ENCODE measurements around the gene KIR2DL1. TPM values are rescaled to one million over a fixed set of nuclear protein-coding genes. Genes with fewer than 3 reads are reported as not detected.
"Not testable (repeated sequence)": the region's sequence is repeated elsewhere in the genome, so short reads cannot be mapped to it uniquely, and the experiment has no call there.

The KIR2DL1 gene
- total RNA-seq, 2 experiments from 2014 or later: not detected

DNA sequence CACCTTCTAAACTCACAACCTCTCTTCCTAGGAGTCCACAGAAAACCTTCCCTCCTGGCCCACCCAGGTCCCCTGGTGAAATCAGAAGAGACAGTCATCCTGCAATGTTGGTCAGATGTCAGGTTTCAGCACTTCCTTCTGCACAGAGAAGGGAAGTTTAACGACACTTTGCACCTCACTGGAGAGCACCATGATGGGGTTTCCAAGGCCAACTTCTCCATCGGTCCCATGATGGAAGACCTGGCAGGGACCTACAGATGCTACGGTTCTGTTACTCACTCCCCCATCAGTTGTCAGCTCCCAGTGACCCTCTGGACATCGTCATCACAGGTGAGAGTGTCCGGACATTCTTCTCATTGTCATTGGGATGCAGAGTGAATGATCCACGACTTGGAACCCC lies 11.0 kb upstream of the KIR2DL1 start:
- H3K4me1 ChIP-seq (ENCODE audit: insufficient read depth, low read length); H3K27ac Mint-ChIP-seq; H3K4me3 Mint-ChIP-seq; H3K27me3 ChIP-seq (ENCODE audit: control insufficient read depth in 1 of 2, insufficient read depth in 2 of 2, low read length in 2 of 2); CTCF ChIA-PET; H3K4me1 Mint-ChIP-seq (ENCODE audit: low read depth); H3K4me3 ChIP-seq (ENCODE audit: low read length); H3K9me3 ChIP-seq (ENCODE audit: control insufficient read depth in 1 of 2, insufficient read depth in 1 of 2, low read length in 2 of 2); H3K36me3 Mint-ChIP-seq (ENCODE audit: low read depth); H3K27me3 Mint-ChIP-seq; H3K9me3 Mint-ChIP-seq; POLR2A ChIA-PET; ATAC-seq (ENCODE audit: poor library complexity); H3K27ac ChIP-seq (ENCODE audit: low read depth in 1 of 2, low read length in 2 of 2); H3K36me3 ChIP-seq (ENCODE audit: insufficient read depth, low read length): not testable (repeated sequence)
- DNase-seq: peak in 2 of 14 experiments; percentile 13 to 52
- intact Hi-C loops (cut with DNase I, micrococcal nuclease): loop anchor here in 1 of 2 experiments (5.0 kb wide), 1 partner anchor 89 kb away; no protein-coding TSS in a partner anchor

DNA sequence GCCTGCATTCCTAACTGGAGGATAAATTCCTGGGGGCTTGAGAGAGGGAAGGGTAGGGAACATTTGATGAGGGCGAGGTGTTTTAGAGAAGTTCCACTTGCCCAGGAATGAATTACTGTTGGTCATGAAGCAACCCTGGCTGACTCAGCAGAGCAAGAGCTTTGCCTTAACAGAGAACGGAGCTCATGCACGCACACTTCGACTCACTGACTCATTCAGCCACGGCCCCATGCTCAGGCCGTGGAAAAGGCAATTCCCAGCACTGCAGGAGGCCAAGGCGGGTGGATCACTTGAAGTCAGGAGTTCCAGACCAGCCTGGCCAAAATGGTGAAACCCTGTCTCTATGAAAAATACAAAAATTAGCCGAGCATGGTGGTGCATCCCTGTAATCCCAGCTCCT lies 5.4 kb upstream of the KIR2DL1 start:
- H3K4me3 Mint-ChIP-seq; H3K4me1 Mint-ChIP-seq (ENCODE audit: low read depth); H3K4me1 ChIP-seq (ENCODE audit: insufficient read depth, low read length); H3K27me3 ChIP-seq (ENCODE audit: control insufficient read depth in 1 of 2, insufficient read depth in 2 of 2, low read length in 2 of 2); H3K36me3 Mint-ChIP-seq (ENCODE audit: low read depth); H3K27ac Mint-ChIP-seq; H3K36me3 ChIP-seq (ENCODE audit: insufficient read depth, low read length); H3K9me3 Mint-ChIP-seq; POLR2A ChIA-PET; ATAC-seq (ENCODE audit: poor library complexity); H3K9me3 ChIP-seq (ENCODE audit: control insufficient read depth in 1 of 2, insufficient read depth in 1 of 2, low read length in 2 of 2); H3K27ac ChIP-seq (ENCODE audit: low read depth in 1 of 2, low read length in 2 of 2); H3K27me3 Mint-ChIP-seq; intact Hi-C loops (cut with DNase I, micrococcal nuclease); CTCF ChIA-PET; H3K4me3 ChIP-seq (ENCODE audit: low read length): not testable (repeated sequence)
- DNase-seq: peak in 2 of 14 experiments; percentile 53 to 70

DNA sequence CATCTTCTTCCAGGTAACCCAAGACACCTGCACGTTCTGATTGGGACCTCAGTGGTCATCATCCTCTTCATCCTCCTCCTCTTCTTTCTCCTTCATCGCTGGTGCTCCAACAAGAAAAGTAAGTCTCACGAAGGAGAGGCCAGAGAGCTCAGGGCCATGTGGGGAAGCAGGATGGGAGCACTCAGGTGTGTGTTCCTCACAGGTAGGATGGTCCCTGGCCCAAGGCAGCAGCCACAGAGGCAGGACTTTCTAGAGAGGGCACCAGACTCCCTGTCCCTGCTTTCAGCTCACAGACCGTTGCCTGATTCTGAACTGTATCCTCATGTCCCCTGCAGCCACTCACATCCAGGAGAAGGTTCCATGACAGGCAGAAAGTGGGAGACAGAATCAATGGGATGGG lies 3.1 kb upstream of the KIR2DL1 start:
- H3K36me3 ChIP-seq (ENCODE audit: insufficient read depth, low read length); POLR2A ChIA-PET; H3K9me3 ChIP-seq (ENCODE audit: control insufficient read depth in 1 of 2, insufficient read depth in 1 of 2, low read length in 2 of 2); H3K4me3 ChIP-seq (ENCODE audit: low read length); H3K4me3 Mint-ChIP-seq; H3K27ac Mint-ChIP-seq; ATAC-seq (ENCODE audit: poor library complexity); H3K4me1 Mint-ChIP-seq (ENCODE audit: low read depth); H3K27ac ChIP-seq (ENCODE audit: low read depth in 1 of 2, low read length in 2 of 2); DNase-seq; H3K36me3 Mint-ChIP-seq (ENCODE audit: low read depth); H3K9me3 Mint-ChIP-seq; H3K27me3 ChIP-seq (ENCODE audit: control insufficient read depth in 1 of 2, insufficient read depth in 2 of 2, low read length in 2 of 2); H3K4me1 ChIP-seq (ENCODE audit: insufficient read depth, low read length); H3K27me3 Mint-ChIP-seq; intact Hi-C loops (cut with DNase I, micrococcal nuclease); CTCF ChIA-PET: not testable (repeated sequence)

DNA sequence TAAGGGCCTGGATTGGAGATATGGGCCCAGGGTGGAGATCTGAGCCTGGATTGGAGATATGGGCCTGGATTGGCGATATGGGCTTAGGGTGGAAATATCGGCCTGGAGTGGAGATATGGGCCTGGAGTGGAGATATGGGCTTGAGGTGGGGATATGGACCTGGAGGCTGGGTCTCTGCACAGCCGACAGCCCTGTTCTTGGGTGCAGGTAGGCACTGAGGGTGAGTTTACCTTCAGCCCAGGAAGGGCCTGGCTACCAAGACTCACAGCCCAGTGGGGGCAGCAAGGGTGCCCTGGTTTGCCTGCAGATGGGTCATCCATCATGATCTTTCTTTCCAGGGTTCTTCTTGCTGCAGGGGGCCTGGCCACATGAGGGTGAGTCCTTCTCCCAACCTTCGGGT lies 918 bp downstream of the KIR2DL1 start:
- H3K9me3 ChIP-seq (ENCODE audit: control insufficient read depth in 1 of 2, insufficient read depth in 1 of 2, low read length in 2 of 2); H3K4me3 ChIP-seq (ENCODE audit: low read length); H3K27me3 ChIP-seq (ENCODE audit: control insufficient read depth in 1 of 2, insufficient read depth in 2 of 2, low read length in 2 of 2); H3K27ac Mint-ChIP-seq; POLR2A ChIA-PET; H3K4me1 ChIP-seq (ENCODE audit: insufficient read depth, low read length); H3K4me3 Mint-ChIP-seq; H3K4me1 Mint-ChIP-seq (ENCODE audit: low read depth); DNase-seq; intact Hi-C loops (cut with DNase I, micrococcal nuclease); H3K27ac ChIP-seq (ENCODE audit: low read depth in 1 of 2, low read length in 2 of 2); H3K9me3 Mint-ChIP-seq; H3K36me3 ChIP-seq (ENCODE audit: insufficient read depth, low read length); ATAC-seq (ENCODE audit: poor library complexity); H3K36me3 Mint-ChIP-seq (ENCODE audit: low read depth); H3K27me3 Mint-ChIP-seq; CTCF ChIA-PET: not testable (repeated sequence)

DNA sequence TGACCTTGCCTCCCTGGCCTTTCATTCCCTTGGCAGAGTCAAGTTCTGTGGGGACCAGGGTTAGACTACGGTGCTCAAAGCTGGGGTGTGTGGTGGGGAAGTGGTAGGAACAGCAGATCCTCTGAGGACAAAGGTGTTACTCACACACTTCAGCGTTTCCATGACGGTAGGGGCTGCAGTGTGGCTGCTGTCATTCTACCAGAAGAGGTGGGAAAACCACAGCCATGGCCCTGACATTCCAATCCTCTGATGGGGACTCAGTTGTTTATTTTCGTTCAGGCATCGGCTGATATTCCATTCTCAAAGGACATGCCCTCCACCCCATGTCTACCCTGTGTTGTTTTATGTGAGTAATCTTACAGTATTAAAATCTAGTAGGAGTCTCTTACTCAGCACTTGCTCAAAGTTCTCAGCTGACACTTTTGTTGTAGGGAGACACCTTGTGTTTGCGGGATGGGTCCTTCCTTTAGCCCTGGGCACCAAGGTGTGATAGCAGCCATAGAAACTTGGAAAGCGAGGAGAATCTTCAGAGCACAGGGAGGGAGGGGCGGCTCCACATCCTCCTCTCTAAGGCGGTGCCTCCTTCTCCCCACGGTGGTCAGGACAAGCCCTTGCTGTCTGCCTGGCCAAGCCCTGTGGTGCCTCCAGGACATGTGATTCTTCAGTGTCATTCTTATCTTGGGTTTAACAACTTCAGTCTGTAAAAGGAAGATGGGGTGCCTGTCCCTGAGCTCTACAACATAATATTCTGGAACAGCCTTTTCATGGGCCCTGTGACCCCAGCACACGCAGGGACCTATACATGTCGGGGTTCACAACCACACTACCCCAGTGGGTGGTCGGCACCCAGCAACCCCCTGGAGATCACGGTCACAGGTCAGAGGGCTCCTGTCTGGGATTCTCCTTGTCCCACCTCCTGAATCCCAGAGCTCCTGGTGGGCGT lies 1.7 kb downstream of the KIR2DL1 start:
- H3K27ac Mint-ChIP-seq; H3K27me3 ChIP-seq (ENCODE audit: control insufficient read depth in 1 of 2, insufficient read depth in 2 of 2, low read length in 2 of 2); H3K4me1 ChIP-seq (ENCODE audit: insufficient read depth, low read length); H3K9me3 Mint-ChIP-seq; H3K27me3 Mint-ChIP-seq; H3K9me3 ChIP-seq (ENCODE audit: control insufficient read depth in 1 of 2, insufficient read depth in 1 of 2, low read length in 2 of 2); POLR2A ChIA-PET; H3K36me3 Mint-ChIP-seq (ENCODE audit: low read depth); intact Hi-C loops (cut with DNase I, micrococcal nuclease); ATAC-seq (ENCODE audit: poor library complexity); H3K27ac ChIP-seq (ENCODE audit: low read depth in 1 of 2, low read length in 2 of 2); H3K4me1 Mint-ChIP-seq (ENCODE audit: low read depth); H3K36me3 ChIP-seq (ENCODE audit: insufficient read depth, low read length); H3K4me3 ChIP-seq (ENCODE audit: low read length); CTCF ChIA-PET; H3K4me3 Mint-ChIP-seq: not testable (repeated sequence)
- DNase-seq: peak in 1 of 14 experiments; percentile 21

DNA sequence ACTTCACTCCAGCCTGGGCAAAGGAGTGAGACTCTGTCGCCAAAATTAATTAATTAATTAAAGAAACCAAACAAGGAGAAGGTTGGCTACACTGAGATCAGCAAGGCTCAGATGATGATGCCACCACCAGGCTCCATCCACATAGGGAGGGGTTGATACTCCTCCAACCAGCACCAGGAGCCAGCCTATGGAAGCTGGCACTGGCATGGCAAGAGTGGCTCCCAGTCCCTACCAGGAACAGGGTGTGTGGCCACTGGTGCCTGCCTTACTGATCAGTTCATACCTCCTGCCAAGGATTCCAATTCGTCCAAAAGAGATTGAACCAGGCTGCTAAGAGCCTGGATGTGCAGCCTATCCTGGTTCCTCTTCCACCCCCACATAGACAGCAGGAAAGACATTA lies 3.1 kb downstream of the KIR2DL1 start:
- H3K9me3 ChIP-seq (ENCODE audit: control insufficient read depth in 1 of 2, insufficient read depth in 1 of 2, low read length in 2 of 2); H3K9me3 Mint-ChIP-seq; ATAC-seq (ENCODE audit: poor library complexity); H3K4me3 ChIP-seq (ENCODE audit: low read length); H3K27ac ChIP-seq (ENCODE audit: low read depth in 1 of 2, low read length in 2 of 2); CTCF ChIA-PET; H3K27me3 Mint-ChIP-seq; H3K36me3 ChIP-seq (ENCODE audit: insufficient read depth, low read length); H3K4me1 ChIP-seq (ENCODE audit: insufficient read depth, low read length); H3K27me3 ChIP-seq (ENCODE audit: control insufficient read depth in 1 of 2, insufficient read depth in 2 of 2, low read length in 2 of 2); H3K27ac Mint-ChIP-seq; H3K36me3 Mint-ChIP-seq (ENCODE audit: low read depth); DNase-seq; intact Hi-C loops (cut with DNase I, micrococcal nuclease); H3K4me3 Mint-ChIP-seq; POLR2A ChIA-PET; H3K4me1 Mint-ChIP-seq (ENCODE audit: low read depth): not testable (repeated sequence)

DNA sequence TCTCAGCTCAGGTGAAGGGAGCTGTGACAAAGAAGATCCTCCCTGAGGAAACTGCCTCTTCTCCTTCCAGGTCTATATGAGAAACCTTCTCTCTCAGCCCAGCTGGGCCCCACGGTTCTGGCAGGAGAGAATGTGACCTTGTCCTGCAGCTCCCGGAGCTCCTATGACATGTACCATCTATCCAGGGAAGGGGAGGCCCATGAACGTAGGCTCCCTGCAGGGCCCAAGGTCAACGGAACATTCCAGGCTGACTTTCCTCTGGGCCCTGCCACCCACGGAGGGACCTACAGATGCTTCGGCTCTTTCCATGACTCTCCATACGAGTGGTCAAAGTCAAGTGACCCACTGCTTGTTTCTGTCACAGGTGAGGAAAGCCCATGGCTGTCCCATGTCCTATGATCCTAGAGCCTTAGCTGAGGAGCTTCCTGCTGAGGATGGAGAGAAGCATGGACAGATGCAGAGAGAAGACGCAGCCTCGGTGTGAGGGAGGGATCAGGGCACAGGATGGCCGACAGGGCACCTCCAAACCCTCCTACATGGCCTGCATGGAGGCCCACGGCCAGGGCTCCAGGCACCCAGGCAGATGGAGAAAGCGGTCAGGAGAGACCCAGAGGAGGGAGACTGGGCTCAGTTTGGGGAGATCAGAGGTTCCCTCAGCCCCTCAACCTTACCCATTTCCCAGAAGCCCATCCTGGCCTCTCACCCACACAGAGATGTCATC lies 5.7 kb downstream of the KIR2DL1 start:
- H3K4me3 Mint-ChIP-seq; H3K27ac ChIP-seq (ENCODE audit: low read depth in 1 of 2, low read length in 2 of 2); CTCF ChIA-PET; H3K27ac Mint-ChIP-seq; H3K36me3 Mint-ChIP-seq (ENCODE audit: low read depth); DNase-seq; H3K9me3 Mint-ChIP-seq; H3K4me3 ChIP-seq (ENCODE audit: low read length); H3K27me3 Mint-ChIP-seq; H3K27me3 ChIP-seq (ENCODE audit: control insufficient read depth in 1 of 2, insufficient read depth in 2 of 2, low read length in 2 of 2); ATAC-seq (ENCODE audit: poor library complexity); intact Hi-C loops (cut with DNase I, micrococcal nuclease); POLR2A ChIA-PET; H3K36me3 ChIP-seq (ENCODE audit: insufficient read depth, low read length); H3K4me1 Mint-ChIP-seq (ENCODE audit: low read depth); H3K9me3 ChIP-seq (ENCODE audit: control insufficient read depth in 1 of 2, insufficient read depth in 1 of 2, low read length in 2 of 2); H3K4me1 ChIP-seq (ENCODE audit: insufficient read depth, low read length): not testable (repeated sequence)

Data from CD4-positive, alpha-beta T cell (primary cell).